Body of pancreas (tissue), 4 donors: ENCODE data around the gene TTC28. TPM values are rescaled to one million over a fixed set of nuclear protein-coding genes. Genes with fewer than 3 reads are reported as not detected.

Experiments
- ATAC-seq: fragments of 150-250 bp; one replicate; pipeline ENCODE4 v1.9.1; 2016
- DNase-seq, 4 donors: peaks; one replicate each; pipeline ENCODE4 v3.0.0-alpha.2; 2019
- H3K27ac ChIP-seq, 4 donors: fragments of 200-600 bp; sonication (generic); 1 replicate in 3 of 4; 2 replicates in 1 of 4; pipeline versions ENCODE4 v1.5.1 to v1.6.1; 2016 to 2019; ENCODE audit warnings: mild to moderate bottlenecking in 1 of 4, mixed read lengths in 1 of 4, moderate library complexity in 1 of 4
- H3K27me3 ChIP-seq, 2 donors: fragments of 200-600 bp; sonication (generic); one replicate each; pipeline ENCODE4 v1.6.0; 2016; ENCODE audit warnings: mild to moderate bottlenecking in 1 of 2
- H3K36me3 ChIP-seq, 2 donors: fragments of 200-600 bp; sonication (generic); replicated peaks in 1 of 2; 2 replicates each; pipeline ENCODE4 v1.5.1; 2016; ENCODE audit warnings: low read depth in 2 of 2; ENCODE audit not compliant: insufficient read depth in 1 of 2
- H3K4me1 ChIP-seq: fragments of 200-600 bp; sonication (generic); one replicate; pipeline ENCODE4 v1.6.0; 2016
- H3K4me3 ChIP-seq, 2 donors: fragments of 200-600 bp; sonication (generic); 1 replicate in 1 of 2; 2 replicates in 1 of 2; pipeline ENCODE4 v1.5.1; 2016 to 2019
- H3K9me3 ChIP-seq, 3 donors: fragments of 200-600 bp; sonication (generic); 1 replicate in 2 of 3; 2 replicates in 1 of 3; pipeline ENCODE4 v1.5.1; 2016
- POLR2A ChIP-seq, 3 donors: fragments of 450-650 bp; IDR thresholded peaks; one replicate each; pipeline ENCODE4 v1.6.1; 2016; ENCODE audit warnings: antibody characterized with exemption in 3 of 3, mild to moderate bottlenecking in 2 of 3
- WGBS, 2 donors: methylation state at CpG; one replicate each; pipeline ENCODE4 v1.1.5; 2017; 5-methylcytosine and 5-hydroxymethylcytosine counted together
- intact Hi-C: fragments of 100-400 bp; cut with DNase I; formaldehyde crosslinking; loops from one replicate; pipeline ENCODE4 v1.15.1; 2023
- total RNA-seq, 2 donors: library from RNA; depleted of rRNA; stranded (reverse); fragments of >200 nt; gene quantifications; one replicate each; pipeline ENCODE4 v1.1.0, GENCODE V29; 2016
- TF ChIP-seq, protein P1 (sequence below), 7 experiments: fragments of 450-650 bp in 4 of 7; fragments of 200-600 bp in 3 of 7; sonication (generic) in 3 of 7; IDR thresholded peaks; one replicate each; pipeline ENCODE4 v1.5.1; 2016 to 2019; ENCODE audit warnings: antibody characterized with exemption in 7 of 7

Gene TTC28
- total RNA-seq, 2 donors from 2014 or later = 21.0 to 87.3 TPM

DNA sequence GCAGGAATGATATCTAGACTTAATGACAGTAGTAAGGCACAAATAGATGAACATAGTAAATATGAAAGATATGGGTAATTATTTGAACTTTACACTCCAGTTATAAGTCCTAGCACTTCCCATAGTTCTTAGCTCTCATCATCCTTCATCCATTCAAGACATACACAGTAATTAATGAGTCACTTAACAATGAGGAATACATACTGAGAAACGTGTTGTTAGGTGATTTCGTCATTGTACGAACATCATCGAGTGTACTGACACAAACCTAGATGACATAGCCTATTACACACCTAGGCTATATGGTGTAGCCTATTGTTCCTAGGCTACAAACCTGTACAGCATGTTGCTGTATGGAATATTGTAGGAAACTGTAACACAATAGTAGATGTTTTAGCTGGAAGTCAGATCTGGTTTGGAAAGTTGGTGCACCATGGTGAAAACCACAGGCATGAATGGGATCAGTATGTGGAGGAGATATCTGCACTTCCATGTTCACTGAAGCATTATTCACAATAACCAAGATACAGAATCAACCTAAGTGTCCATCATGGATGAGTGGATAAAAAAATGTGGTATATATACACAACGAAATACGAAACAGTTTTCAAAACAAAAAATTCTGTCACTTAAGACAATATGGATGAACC lies 530.7 kb downstream of the TTC28 start:
- ATAC-seq = no peak
- 84 to 86% methylated on average over 6 of the region's 6 CpGs for WGBS, 2 donors
- intact Hi-C loops = no loop called here
- Histone ChIP-seq H3K4me1 (no peaks in the 10 kb centered on the region), H3K4me3 (no peak overlapping the region), H3K27ac (no peak overlapping the region), H3K9me3 (no peaks in the 10 kb centered on the region), H3K36me3 (no peaks in the 10 kb centered on the region), H3K27me3 (no peaks in the 10 kb centered on the region)
- TF ChIP-seq, protein P1, sequence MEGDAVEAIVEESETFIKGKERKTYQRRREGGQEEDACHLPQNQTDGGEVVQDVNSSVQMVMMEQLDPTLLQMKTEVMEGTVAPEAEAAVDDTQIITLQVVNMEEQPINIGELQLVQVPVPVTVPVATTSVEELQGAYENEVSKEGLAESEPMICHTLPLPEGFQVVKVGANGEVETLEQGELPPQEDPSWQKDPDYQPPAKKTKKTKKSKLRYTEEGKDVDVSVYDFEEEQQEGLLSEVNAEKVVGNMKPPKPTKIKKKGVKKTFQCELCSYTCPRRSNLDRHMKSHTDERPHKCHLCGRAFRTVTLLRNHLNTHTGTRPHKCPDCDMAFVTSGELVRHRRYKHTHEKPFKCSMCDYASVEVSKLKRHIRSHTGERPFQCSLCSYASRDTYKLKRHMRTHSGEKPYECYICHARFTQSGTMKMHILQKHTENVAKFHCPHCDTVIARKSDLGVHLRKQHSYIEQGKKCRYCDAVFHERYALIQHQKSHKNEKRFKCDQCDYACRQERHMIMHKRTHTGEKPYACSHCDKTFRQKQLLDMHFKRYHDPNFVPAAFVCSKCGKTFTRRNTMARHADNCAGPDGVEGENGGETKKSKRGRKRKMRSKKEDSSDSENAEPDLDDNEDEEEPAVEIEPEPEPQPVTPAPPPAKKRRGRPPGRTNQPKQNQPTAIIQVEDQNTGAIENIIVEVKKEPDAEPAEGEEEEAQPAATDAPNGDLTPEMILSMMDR (IDR thresholded peaks at IDR 0.05) = no peak
- no peak for TF ChIP-seq POLR2A (IDR thresholded peaks at IDR 0.05)
- no peak for DNase-seq

DNA sequence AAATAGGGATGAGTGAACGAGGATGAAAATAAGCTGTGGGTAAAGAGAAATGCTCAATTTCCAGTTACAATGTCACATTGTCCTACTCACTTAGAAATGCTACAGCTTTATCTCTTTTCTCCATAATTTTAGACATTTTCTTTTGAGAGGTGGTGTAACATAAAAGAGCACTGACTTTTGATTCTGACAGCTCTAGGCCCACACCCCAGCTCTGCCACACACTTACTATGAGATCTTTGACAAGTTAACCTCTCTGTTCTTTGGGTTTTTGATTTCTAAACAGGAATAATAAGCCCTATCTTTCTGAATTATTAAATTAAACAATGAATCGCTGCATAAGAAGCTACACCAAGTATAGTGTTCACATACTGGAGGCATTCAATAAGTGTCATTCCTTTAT lies 532.2 kb downstream of the TTC28 start:
- no peak for TF ChIP-seq POLR2A (IDR thresholded peaks at IDR 0.05)
- TF ChIP-seq, protein P1 (IDR thresholded peaks at IDR 0.05) = no peak
- H3K36me3 ChIP-seq = no peaks in the 10 kb centered on the region
- intact Hi-C loops = no loop called here
- H3K4me3 ChIP-seq = no peak overlapping the region
- no peaks in the 10 kb centered on the region for H3K9me3 ChIP-seq
- peaks cover 7% of the 10 kb centered on the region for H3K4me1 ChIP-seq
- WGBS, 2 donors = 79 to 80% methylated on average over 2 of the region's 2 CpGs
- no peak for DNase-seq
- H3K27ac ChIP-seq = no peak overlapping the region
- no peak for ATAC-seq
- H3K27me3 ChIP-seq = no peaks in the 10 kb centered on the region

DNA sequence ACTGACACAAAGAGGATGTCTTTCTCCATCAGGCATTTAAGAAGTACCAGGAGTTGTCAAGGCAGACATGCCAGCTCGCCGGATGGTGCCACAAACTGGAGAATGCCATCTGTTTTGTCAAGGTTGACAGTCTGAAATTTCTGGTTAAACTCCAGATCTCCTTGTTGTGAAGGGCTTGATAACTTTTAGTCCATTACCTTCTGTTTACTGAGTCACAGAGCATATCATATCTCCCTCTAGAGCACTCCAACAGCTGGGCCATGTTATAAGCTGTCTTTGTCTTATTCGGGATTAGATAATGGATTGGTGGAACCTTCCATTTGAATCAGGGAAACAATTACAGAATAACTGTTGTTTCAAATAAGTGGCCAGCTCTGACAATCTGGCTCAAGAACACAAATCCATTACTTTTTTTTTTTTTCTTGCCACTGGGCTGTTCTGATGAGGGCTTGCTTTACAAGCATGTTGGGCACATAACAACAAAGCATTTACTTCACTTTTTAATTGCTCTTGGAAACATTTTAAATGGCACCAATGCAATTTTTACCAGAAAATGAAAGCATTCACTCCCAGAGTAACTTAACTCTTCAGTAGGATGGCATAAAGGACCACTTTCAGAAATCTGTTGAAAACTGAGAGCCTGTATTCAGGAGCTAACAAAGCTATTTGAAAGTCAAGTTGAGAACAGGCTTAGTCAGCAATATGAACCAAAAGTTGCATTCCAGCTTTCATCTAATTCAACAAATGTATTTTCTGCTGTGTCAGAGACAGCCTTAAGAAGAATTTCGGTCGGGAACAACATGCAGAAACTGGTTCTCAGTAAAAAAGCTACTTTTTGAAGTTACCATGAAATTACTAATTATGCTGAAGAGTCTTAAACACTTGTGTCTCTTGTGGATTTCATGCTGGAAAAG lies 533.0 kb downstream of the TTC28 start:
- Histone ChIP-seq H3K9me3 (no peaks in the 10 kb centered on the region), H3K4me3 (no peak overlapping the region), H3K27me3 (no peaks in the 10 kb centered on the region), H3K36me3 (no peaks in the 10 kb centered on the region), H3K4me1 (peaks cover 7% of the 10 kb centered on the region), H3K27ac (no peak overlapping the region)
- intact Hi-C loops = no loop called here
- WGBS, 2 donors = 74 to 79% methylated on average over 3 to 5 of the region's 5 CpGs
- DNase-seq (no peak), ATAC-seq (no peak)
- TF ChIP-seq POLR2A (IDR thresholded peaks at IDR 0.05) = no peak
- TF ChIP-seq, protein P1 (IDR thresholded peaks at IDR 0.05) = no peak

DNA sequence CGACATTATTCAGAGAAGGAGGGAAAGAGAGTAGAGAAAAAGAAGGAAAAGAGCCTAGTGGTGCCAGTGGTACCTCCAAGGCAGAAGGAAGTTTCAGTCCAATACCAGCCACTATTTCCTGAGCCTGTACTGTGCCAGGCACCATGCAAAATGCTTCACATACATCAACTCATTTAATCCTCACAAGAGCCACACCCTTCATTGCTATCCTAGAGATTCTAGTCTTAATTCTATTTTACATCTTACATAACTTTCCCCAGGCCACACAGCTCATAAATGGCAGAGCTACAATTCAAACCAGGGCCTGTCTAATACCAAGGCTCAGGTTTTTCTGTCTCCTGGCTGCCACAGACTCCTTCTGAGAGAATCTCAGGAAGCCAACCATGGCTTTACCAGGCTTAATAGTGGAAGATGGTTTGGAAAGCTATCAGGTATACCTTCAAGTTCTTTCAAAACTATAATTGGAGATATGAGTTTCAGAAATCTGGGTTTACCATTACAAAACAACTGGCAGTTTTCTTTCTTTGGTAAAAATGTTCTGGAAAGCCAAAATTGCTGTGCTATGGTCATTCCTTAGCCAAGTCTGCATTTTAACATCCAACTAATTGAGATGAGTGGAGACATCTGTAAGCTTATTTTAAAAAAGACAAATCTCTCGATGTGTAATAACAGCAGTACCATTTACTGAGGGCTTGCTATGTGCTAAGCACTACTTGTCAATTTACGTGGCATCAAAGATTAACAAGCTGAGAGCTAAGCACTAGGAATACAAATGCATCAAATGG lies 535.5 kb downstream of the TTC28 start:
- Histone ChIP-seq H3K36me3 (no peaks in the 10 kb centered on the region), H3K27ac (no peak overlapping the region), H3K4me1 (peaks cover 7% of the 10 kb centered on the region), H3K4me3 (no peak overlapping the region), H3K9me3 (no peaks in the 10 kb centered on the region), H3K27me3 (no peaks in the 10 kb centered on the region)
- WGBS, 2 donors = 84 to 90% methylated on average over 3 of the region's 3 CpGs
- no peak for DNase-seq
- ATAC-seq = no peak
- TF ChIP-seq, protein P1 (IDR thresholded peaks at IDR 0.05) = no peak
- no peak for TF ChIP-seq POLR2A (IDR thresholded peaks at IDR 0.05)
- intact Hi-C loops = no loop called here
